Panc1 (cell line): ENCODE results near the gene NDUFAF8. TPM values are rescaled to one million over a fixed set of nuclear protein-coding genes. Genes with fewer than 3 reads are reported as not detected.

Experiments
- ATAC-seq: fragments of 200-7000 bp; cut with Tn5 transposase; 2 replicates; pipeline ENCODE4 v1.9.1; 2020; ENCODE audit warnings: mild to moderate bottlenecking, moderate library complexity
- BruUV-seq: library from RNA; stranded (reverse); fragments of 400-500 nt; replicated peaks from 2 replicates; lab custom pipeline; 2021; lab: Mats Ljungman, UMichigan
- CTCF ChIA-PET: fragments of 300-600 bp; sonication (Branson Sonifier 250); formaldehyde crosslinking; loops from one replicate; lab custom pipeline; 2022; ENCODE audit warnings: antibody characterized with exemption; lab: Charles Lee
- POLR2A ChIA-PET: fragments of 300-600 bp; sonication (Branson Sonifier 250); formaldehyde crosslinking; loops from one replicate; lab custom pipeline; 2022; ENCODE audit warnings: antibody characterized with exemption; lab: Charles Lee
- DNase-seq: peaks from one replicate; pipeline ENCODE4 v3.0.0-alpha.2; 2010; ENCODE audit warnings: low read depth, low spot score
- H3K27ac ChIP-seq: 2 replicates; pipeline ENCODE4 v1.5.1; 2011; ENCODE audit warnings: mild to moderate bottlenecking, low read length, inconsistent platforms
- H3K27me3 ChIP-seq: fragments of 200-500 bp; sonication (Bioruptor generic); 2 replicates; pipeline ENCODE4 v1.6.0; 2014; ENCODE audit warnings: low read length, inconsistent platforms; ENCODE audit not compliant: control insufficient read depth, insufficient read depth
- H3K36me3 ChIP-seq: fragments of 200-500 bp; sonication (Bioruptor generic); 2 replicates; pipeline ENCODE4 v1.5.1; 2014; ENCODE audit warnings: inconsistent platforms, mild to moderate bottlenecking, low read length, moderate library complexity; ENCODE audit not compliant: control insufficient read depth, insufficient read depth
- H3K4me1 ChIP-seq: 2 replicates; pipeline ENCODE4 v1.5.1; 2011; ENCODE audit warnings: inconsistent platforms, mild to moderate bottlenecking, low read length, moderate library complexity; ENCODE audit not compliant: control insufficient read depth, insufficient read depth
- H3K4me3 ChIP-seq, 2 experiments: 2 replicates each; pipeline ENCODE4 v1.5.1; 2011 to 2012; ENCODE audit warnings: low read depth in 2 of 2, low read length in 2 of 2, mild to moderate bottlenecking in 2 of 2, inconsistent platforms in 1 of 2, moderate library complexity in 1 of 2
- H3K9me3 ChIP-seq: fragments of 200-500 bp; sonication (Bioruptor generic); 2 replicates; pipeline ENCODE4 v1.5.1; 2014; ENCODE audit warnings: low read depth, mild to moderate bottlenecking, inconsistent platforms, low read length, moderate library complexity; ENCODE audit not compliant: control insufficient read depth, insufficient read depth
- POLR2AphosphoS5 ChIP-seq: IDR thresholded peaks from 2 replicates; pipeline ENCODE4 v1.6.1; 2012; ENCODE audit warnings: mild to moderate bottlenecking, low read depth, low read length, moderate library complexity
- SIN3A ChIP-seq: IDR thresholded peaks from 2 replicates; pipeline ENCODE4 v1.6.1; 2012; ENCODE audit warnings: low read depth, mild to moderate bottlenecking, low read length, moderate library complexity, borderline replicate concordance; ENCODE audit not compliant: insufficient read depth
- TCF7L2 ChIP-seq: IDR thresholded peaks from 2 replicates; pipeline ENCODE4 v1.6.1; 2011; ENCODE audit warnings: mild to moderate bottlenecking, low read depth, low read length, inconsistent platforms
- in situ Hi-C: cut with HindIII; loops from 2 replicates; pipeline ENCODE4 v1.10.0; 2016; ENCODE audit warnings: low sequenced_read_pairs, low pct_unique_long_range_greater_than_20kb
- intact Hi-C: fragments of 100-400 bp; cut with micrococcal nuclease; formaldehyde crosslinking; loops from one replicate; pipeline ENCODE4 v1.10.0; 2022; ENCODE audit not compliant: unreplicated experiment
- total RNA-seq: library from RNA; stranded (reverse); gene quantifications from one replicate; pipeline ENCODE4 v1.2.1, GENCODE V29; 2021; ENCODE audit not compliant: unreplicated experiment
- TF ChIP-seq, protein P1 (sequence below): fragments of 450-650 bp; IDR thresholded peaks from 2 replicates; pipeline ENCODE4 v1.5.1; 2017; ENCODE audit warnings: mild to moderate bottlenecking
- TF ChIP-seq, protein P2 (sequence below), 2 experiments: IDR thresholded peaks; 2 replicates each; pipeline ENCODE4 v1.6.1; 2011 to 2012; ENCODE audit warnings: low read depth in 2 of 2, control low read depth in 1 of 2, low read length in 1 of 2, mild to moderate bottlenecking in 1 of 2, moderate library complexity in 1 of 2; ENCODE audit not compliant: insufficient read depth in 1 of 2

NDUFAF8 gene
- total RNA-seq, 1 experiment from 2014 or later: 75.8 TPM

DNA sequence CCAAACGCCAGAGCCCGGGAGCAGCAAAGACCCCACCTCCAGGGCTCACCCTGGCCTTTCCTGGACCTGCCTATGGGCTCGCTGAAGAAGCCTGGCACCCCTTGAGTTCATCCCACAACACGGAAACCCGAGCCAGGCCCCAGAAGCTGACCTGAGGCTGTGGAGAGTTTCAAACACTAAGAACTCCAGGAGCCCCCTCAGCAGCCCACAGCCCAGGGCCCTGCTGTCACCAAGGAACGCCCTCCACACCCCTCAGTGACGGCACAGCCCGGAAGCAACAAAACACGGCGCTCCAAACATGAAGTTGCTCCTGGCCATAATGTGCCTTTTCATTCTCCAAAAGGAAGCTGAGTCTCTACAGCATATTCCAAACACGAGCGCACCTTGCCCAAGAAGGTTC is 46.8 kb downstream of the NDUFAF8 start:
- in situ Hi-C loops (no loop called here), intact Hi-C loops (no loop called here)
- H3K36me3 ChIP-seq: peaks cover 2% of the 10 kb centered on the region
- no peak overlapping the region for H3K4me3 ChIP-seq
- no TSS peak for BruUV-seq
- H3K4me1 ChIP-seq: no peaks in the 10 kb centered on the region
- no peaks in the 10 kb centered on the region for H3K27me3 ChIP-seq
- DNase-seq (no peak), ATAC-seq (no peak)
- H3K27ac ChIP-seq: no peak overlapping the region
- no peaks in the 10 kb centered on the region for H3K9me3 ChIP-seq
- no peak for TF ChIP-seq POLR2AphosphoS5
- TF ChIP-seq, protein P1, sequence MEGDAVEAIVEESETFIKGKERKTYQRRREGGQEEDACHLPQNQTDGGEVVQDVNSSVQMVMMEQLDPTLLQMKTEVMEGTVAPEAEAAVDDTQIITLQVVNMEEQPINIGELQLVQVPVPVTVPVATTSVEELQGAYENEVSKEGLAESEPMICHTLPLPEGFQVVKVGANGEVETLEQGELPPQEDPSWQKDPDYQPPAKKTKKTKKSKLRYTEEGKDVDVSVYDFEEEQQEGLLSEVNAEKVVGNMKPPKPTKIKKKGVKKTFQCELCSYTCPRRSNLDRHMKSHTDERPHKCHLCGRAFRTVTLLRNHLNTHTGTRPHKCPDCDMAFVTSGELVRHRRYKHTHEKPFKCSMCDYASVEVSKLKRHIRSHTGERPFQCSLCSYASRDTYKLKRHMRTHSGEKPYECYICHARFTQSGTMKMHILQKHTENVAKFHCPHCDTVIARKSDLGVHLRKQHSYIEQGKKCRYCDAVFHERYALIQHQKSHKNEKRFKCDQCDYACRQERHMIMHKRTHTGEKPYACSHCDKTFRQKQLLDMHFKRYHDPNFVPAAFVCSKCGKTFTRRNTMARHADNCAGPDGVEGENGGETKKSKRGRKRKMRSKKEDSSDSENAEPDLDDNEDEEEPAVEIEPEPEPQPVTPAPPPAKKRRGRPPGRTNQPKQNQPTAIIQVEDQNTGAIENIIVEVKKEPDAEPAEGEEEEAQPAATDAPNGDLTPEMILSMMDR: no peak
- no peak for TF ChIP-seq SIN3A
- TF ChIP-seq, protein P2, sequence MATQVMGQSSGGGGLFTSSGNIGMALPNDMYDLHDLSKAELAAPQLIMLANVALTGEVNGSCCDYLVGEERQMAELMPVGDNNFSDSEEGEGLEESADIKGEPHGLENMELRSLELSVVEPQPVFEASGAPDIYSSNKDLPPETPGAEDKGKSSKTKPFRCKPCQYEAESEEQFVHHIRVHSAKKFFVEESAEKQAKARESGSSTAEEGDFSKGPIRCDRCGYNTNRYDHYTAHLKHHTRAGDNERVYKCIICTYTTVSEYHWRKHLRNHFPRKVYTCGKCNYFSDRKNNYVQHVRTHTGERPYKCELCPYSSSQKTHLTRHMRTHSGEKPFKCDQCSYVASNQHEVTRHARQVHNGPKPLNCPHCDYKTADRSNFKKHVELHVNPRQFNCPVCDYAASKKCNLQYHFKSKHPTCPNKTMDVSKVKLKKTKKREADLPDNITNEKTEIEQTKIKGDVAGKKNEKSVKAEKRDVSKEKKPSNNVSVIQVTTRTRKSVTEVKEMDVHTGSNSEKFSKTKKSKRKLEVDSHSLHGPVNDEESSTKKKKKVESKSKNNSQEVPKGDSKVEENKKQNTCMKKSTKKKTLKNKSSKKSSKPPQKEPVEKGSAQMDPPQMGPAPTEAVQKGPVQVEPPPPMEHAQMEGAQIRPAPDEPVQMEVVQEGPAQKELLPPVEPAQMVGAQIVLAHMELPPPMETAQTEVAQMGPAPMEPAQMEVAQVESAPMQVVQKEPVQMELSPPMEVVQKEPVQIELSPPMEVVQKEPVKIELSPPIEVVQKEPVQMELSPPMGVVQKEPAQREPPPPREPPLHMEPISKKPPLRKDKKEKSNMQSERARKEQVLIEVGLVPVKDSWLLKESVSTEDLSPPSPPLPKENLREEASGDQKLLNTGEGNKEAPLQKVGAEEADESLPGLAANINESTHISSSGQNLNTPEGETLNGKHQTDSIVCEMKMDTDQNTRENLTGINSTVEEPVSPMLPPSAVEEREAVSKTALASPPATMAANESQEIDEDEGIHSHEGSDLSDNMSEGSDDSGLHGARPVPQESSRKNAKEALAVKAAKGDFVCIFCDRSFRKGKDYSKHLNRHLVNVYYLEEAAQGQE (IDR thresholded peaks at IDR 0.05; ENCODE audit: insufficient read depth in 1 of 2, low read depth in 2 of 2, low read length in 1 of 2): no peak
- ChIA-PET POLR2A (no interaction called here), CTCF (no interaction called here)

DNA sequence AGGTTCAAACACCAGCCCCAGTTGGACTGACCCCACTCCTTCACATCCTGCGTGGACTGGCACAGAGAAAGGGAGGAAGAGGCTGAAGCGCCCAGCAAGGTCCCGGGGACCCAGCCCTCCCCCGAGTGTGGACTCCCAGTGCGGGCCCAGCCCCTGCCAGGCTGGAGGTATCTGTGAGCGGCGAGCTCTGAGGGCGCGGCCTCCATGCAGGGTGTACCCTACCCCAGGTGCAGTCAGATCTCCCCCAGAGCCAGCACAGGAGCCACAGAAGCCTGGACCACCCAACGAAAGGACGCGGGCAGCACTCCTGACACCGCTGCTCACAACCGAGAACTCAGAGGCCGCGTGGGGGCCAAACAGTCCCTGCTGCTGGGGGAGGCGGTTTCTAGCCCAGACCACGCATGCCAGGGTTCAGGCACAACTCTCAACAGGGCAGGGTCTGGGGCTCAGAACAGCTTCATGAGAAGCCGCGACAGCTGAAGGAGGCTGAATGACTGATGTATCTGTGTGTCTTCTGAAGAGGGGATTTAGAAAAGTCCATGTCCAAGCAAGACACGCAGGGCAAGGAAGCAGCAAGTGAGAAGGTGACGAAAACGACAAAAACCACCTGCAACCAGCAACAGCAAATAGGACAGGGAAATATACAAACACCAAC is 47.5 kb downstream of the NDUFAF8 start:
- Histone ChIP-seq H3K9me3 (no peaks in the 10 kb centered on the region), H3K36me3 (peaks cover 2% of the 10 kb centered on the region), H3K27me3 (no peaks in the 10 kb centered on the region), H3K27ac (no peak overlapping the region), H3K4me1 (peaks cover 3% of the 10 kb centered on the region; the same call in 1 of the 2 replicates), H3K4me3 (no peak overlapping the region)
- TF ChIP-seq, protein P1: no peak
- no peak for TF ChIP-seq POLR2AphosphoS5
- no peak for TF ChIP-seq TCF7L2
- TF ChIP-seq, protein P2 (IDR thresholded peaks at IDR 0.05; ENCODE audit: insufficient read depth in 1 of 2, low read depth in 2 of 2, low read length in 1 of 2): no peak
- TF ChIP-seq SIN3A: no peak
- in situ Hi-C loops: no loop called here
- ATAC-seq (no peak), DNase-seq (no peak)
- BruUV-seq: no TSS peak
- intact Hi-C loops: no loop called here
- POLR2A ChIA-PET: no interaction called here
- CTCF ChIA-PET: no interaction called here
